ENCODE data around the gene SIPA1L3. TPM values are rescaled to one million over a fixed set of nuclear protein-coding genes. Genes with fewer than 3 reads are reported as not detected.

The SIPA1L3 gene
- total RNA-seq, 1 donor from 2014 or later: 6.7 TPM

- DNase-seq (ENCODE audit: low read depth in 2 of 2): no peak
Measured at GRCh38 chr19:37942516-37942902, 35.5 kb downstream of the SIPA1L3 start.

- DNase-seq (ENCODE audit: low read depth in 2 of 2): no peak
Measured at GRCh38 chr19:37943480-37943879, 36.5 kb downstream of the SIPA1L3 start.

- no peak for DNase-seq (ENCODE audit: low read depth in 2 of 2)
Measured at GRCh38 chr19:37946132-37946531, 39.1 kb downstream of the SIPA1L3 start.

GRCh38 chr19:37947778-37948177, 40.8 kb downstream of the SIPA1L3 start:
- no peak for DNase-seq (ENCODE audit: low read depth in 2 of 2)

- DNase-seq (ENCODE audit: low read depth in 2 of 2): no peak
Measured at GRCh38 chr19:37948362-37948761, 41.4 kb downstream of the SIPA1L3 start.

GRCh38 chr19:37950471-37951175, 43.6 kb downstream of the SIPA1L3 start:
- no peak for DNase-seq (ENCODE audit: low read depth in 2 of 2)

GRCh38 chr19:37951816-37952210, 44.8 kb downstream of the SIPA1L3 start:
- DNase-seq (ENCODE audit: low read depth in 2 of 2): no peak

GRCh38 chr19:37953171-37953917, 46.3 kb downstream of the SIPA1L3 start:
- DNase-seq (ENCODE audit: low read depth in 2 of 2): no peak

GRCh38 chr19:37953918-37954303, 46.9 kb downstream of the SIPA1L3 start:
- no peak for DNase-seq (ENCODE audit: low read depth in 2 of 2)

GRCh38 chr19:37954421-37954874, 47.4 kb downstream of the SIPA1L3 start:
- DNase-seq (ENCODE audit: low read depth in 2 of 2): no peak

- peak in 1 of 2 donors; percentile 51 for DNase-seq (ENCODE audit: low read depth in 2 of 2)
Measured at GRCh38 chr19:37955986-37956385, 49.0 kb downstream of the SIPA1L3 start.

GRCh38 chr19:37957176-37957575, 50.2 kb downstream of the SIPA1L3 start:
- DNase-seq (ENCODE audit: low read depth in 2 of 2): no peak

- no peak for DNase-seq (ENCODE audit: low read depth in 2 of 2)
Measured at GRCh38 chr19:37959665-37960114, 52.7 kb downstream of the SIPA1L3 start.

- DNase-seq (ENCODE audit: low read depth in 2 of 2): no peak
Measured at GRCh38 chr19:37961198-37961597, 54.2 kb downstream of the SIPA1L3 start.

- peak in 1 of 2 donors; percentile 29 for DNase-seq (ENCODE audit: low read depth in 2 of 2)
Measured at GRCh38 chr19:37963190-37963936, 56.4 kb downstream of the SIPA1L3 start.

GRCh38 chr19:37964109-37964508, 57.1 kb downstream of the SIPA1L3 start:
- DNase-seq (ENCODE audit: low read depth in 2 of 2): no peak

GRCh38 chr19:37966211-37966661, 59.2 kb downstream of the SIPA1L3 start:
- DNase-seq (ENCODE audit: low read depth in 2 of 2): no peak

- no peak for DNase-seq (ENCODE audit: low read depth in 2 of 2)
Measured at GRCh38 chr19:37966662-37967231, 59.7 kb downstream of the SIPA1L3 start.

- no peak for DNase-seq (ENCODE audit: low read depth in 2 of 2)
Measured at GRCh38 chr19:37969695-37970094, 62.7 kb downstream of the SIPA1L3 start.

GRCh38 chr19:37970699-37971098, 63.7 kb downstream of the SIPA1L3 start:
- no peak for DNase-seq (ENCODE audit: low read depth in 2 of 2)

GRCh38 chr19:37972803-37973202, 65.8 kb downstream of the SIPA1L3 start:
- DNase-seq (ENCODE audit: low read depth in 2 of 2): no peak

- DNase-seq (ENCODE audit: low read depth in 2 of 2): no peak
Measured at GRCh38 chr19:37973666-37974065, 66.7 kb downstream of the SIPA1L3 start.
